Gastroesophageal sphincter (tissue), 3 donors: ENCODE results near the gene PLK3.

Experiments used
- CTCF ChIP-seq, 4 experiments: fragments of 200-600 bp in 2 of 4; fragments of 450-650 bp in 2 of 4; sonication (generic) in 1 of 4; IDR thresholded peaks; one replicate each; pipeline ENCODE4 v1.5.1; 2017 to 2019; ENCODE audit warnings: antibody characterized with exemption in 4 of 4, mild to moderate bottlenecking in 2 of 4, moderate library complexity in 2 of 4
- EP300 ChIP-seq: sonication (generic); formaldehyde crosslinking; IDR thresholded peaks from one replicate; pipeline ENCODE4 v1.6.1; 2017; ENCODE audit warnings: antibody characterized with exemption, mild to moderate bottlenecking
- POLR2A ChIP-seq, 2 donors: fragments of 450-650 bp; IDR thresholded peaks; one replicate each; pipeline ENCODE4 v1.6.1; 2017; ENCODE audit warnings: antibody characterized with exemption in 2 of 2, mild to moderate bottlenecking in 2 of 2, moderate library complexity in 1 of 2
- POLR2AphosphoS5 ChIP-seq: sonication (generic); formaldehyde crosslinking; IDR thresholded peaks from one replicate; pipeline ENCODE4 v1.6.1; 2017; ENCODE audit warnings: antibody characterized with exemption

GRCh38 chr1:44798481-44799365 lies 1.5 kb upstream of the PLK3 start:
- TF ChIP-seq CTCF (IDR thresholded peaks at IDR 0.05), result no peak
- no peak for TF ChIP-seq POLR2A (IDR thresholded peaks at IDR 0.05)
- TF ChIP-seq EP300, result no peak
- no peak for TF ChIP-seq POLR2AphosphoS5
